Rectal smooth muscle tissue (tissue), 1 donor: ENCODE measurements around the gene CR1.
"Not testable (repeated sequence)": the region's sequence is repeated elsewhere in the genome, so short reads cannot be mapped to it uniquely, and the experiment has no call there.

Experiments
- H3K27ac ChIP-seq: one replicate; pipeline ENCODE4 v1.7.0; 2013; ENCODE audit warnings: low read depth, low read length, inconsistent platforms
- H3K27me3 ChIP-seq: one replicate; pipeline ENCODE4 v1.7.0; 2013; ENCODE audit warnings: low read length; ENCODE audit not compliant: control insufficient read depth, insufficient read depth
- H3K36me3 ChIP-seq: one replicate; pipeline ENCODE4 v1.7.0; 2013; ENCODE audit warnings: low read length; ENCODE audit not compliant: control insufficient read depth, insufficient read depth
- H3K4me1 ChIP-seq: one replicate; pipeline ENCODE4 v1.7.0; 2013; ENCODE audit warnings: low read length; ENCODE audit not compliant: control insufficient read depth, insufficient read depth
- H3K4me3 ChIP-seq: one replicate; pipeline ENCODE4 v1.7.0; 2013; ENCODE audit warnings: low read length
- H3K9ac ChIP-seq: one replicate; pipeline ENCODE4 v1.7.0; 2013; ENCODE audit warnings: low read length

CR1 gene

DNA sequence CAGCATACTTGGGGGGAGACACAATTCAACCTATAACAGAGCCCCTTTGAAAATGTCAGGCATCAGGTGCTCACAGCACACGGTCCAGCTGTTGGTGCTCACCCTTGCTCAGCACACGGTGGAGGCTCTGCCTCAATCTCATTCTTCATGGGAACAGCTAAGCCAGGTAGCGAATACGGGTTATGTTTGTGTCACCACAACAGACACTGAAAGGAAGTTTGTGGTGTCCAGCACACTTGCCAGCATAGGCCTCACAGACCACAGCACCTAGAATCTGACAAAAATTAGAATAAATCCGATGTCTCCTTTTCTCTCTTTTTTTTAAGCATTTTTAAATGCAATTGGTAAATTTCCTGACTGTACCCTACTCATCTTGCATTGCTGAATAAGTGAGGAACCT is 77.1 kb downstream of the CR1 start:
- not testable (repeated sequence) for H3K9ac ChIP-seq, H3K4me1 ChIP-seq, H3K27me3 ChIP-seq, H3K4me3 ChIP-seq, H3K27ac ChIP-seq, H3K36me3 ChIP-seq

GRCh38 chr1:207575381-207575780 is 79.4 kb downstream of the CR1 start:
- not testable (repeated sequence) for H3K36me3 ChIP-seq

GRCh38 chr1:207578796-207579435 is 83.0 kb downstream of the CR1 start:
- Histone ChIP-seq H3K4me3 (no peak overlapping the region), H3K4me1 (no peaks in the 10 kb centered on the region), H3K27ac (no peak overlapping the region), H3K27me3 (no peaks in the 10 kb centered on the region), H3K36me3 (no peaks in the 10 kb centered on the region), H3K9ac (no peak overlapping the region)

More at GRCh38 chr1:207575381-207575780, 79.4 kb downstream of the CR1 start:
- H3K4me1 ChIP-seq, H3K27me3 ChIP-seq, H3K4me3 ChIP-seq, H3K27ac ChIP-seq, H3K9ac ChIP-seq: not testable (repeated sequence)

- Histone ChIP-seq H3K27me3 (no peaks in the 10 kb centered on the region), H3K4me3 (no peak overlapping the region), H3K4me1 (no peaks in the 10 kb centered on the region), H3K9ac (no peak overlapping the region), H3K27ac (no peak overlapping the region), H3K36me3 (no peaks in the 10 kb centered on the region)
These were observed 83.5 kb downstream of the CR1 start for GRCh38 chr1:207579436-207579799.

DNA sequence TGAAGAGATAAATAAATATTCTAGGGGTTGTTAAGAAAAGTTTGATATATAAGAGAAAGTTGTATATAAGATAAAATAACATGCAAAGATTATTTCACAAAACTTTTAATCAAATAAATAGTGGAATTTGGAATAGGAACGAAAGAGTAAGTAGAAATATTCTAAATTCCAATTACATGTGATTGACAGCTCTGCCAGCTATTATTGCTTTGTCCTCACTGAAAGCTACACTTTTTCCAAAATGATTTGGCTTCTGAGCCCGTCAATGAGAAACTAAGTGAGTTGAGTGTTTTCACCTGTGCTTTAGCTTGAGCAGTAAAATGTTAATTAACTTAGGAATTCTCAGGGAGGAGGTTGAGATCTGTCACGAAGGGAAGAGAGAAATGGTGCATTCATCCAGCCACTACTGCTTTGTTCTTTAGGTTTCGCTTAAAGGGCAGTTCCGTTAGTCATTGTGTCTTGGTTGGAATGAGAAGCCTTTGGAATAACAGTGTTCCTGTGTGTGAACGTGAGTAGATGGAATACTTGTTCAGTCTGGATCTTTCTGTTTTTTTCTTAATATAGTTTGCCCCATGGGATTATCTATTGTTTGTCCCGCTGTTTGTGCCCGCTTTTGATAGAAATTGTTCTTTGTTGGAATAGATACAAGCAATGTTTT is 85.7 kb downstream of the CR1 start:
- H3K36me3 ChIP-seq = no peaks in the 10 kb centered on the region
- H3K27ac ChIP-seq = no peak overlapping the region
- no peak overlapping the region for H3K4me3 ChIP-seq
- no peaks in the 10 kb centered on the region for H3K4me1 ChIP-seq
- H3K27me3 ChIP-seq = no peaks in the 10 kb centered on the region
- H3K9ac ChIP-seq = no peak overlapping the region

GRCh38 chr1:207589506-207589905 is 93.5 kb downstream of the CR1 start:
- not testable (repeated sequence) for H3K36me3 ChIP-seq, H3K27ac ChIP-seq, H3K27me3 ChIP-seq, H3K4me3 ChIP-seq, H3K9ac ChIP-seq, H3K4me1 ChIP-seq

DNA sequence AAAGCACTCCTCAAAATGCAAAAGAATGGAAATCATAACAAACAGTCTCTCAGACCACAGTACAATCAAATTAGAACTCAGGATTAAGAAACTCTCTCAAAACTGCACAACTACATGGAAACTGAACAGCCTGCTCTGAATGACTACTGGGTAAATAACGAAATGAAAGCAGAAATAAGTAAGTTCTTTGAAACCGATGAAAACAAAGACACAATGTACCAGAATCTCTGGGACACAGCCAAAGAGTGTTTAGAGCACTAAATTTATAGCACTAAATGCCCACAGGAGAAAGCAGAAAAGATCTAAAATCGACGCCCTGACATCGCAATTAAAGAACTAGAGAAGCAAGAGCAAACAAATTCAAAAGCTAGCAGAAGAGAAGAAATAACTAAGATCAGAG is 95.2 kb downstream of the CR1 start:
- H3K4me3 ChIP-seq, H3K9ac ChIP-seq, H3K27me3 ChIP-seq, H3K4me1 ChIP-seq, H3K27ac ChIP-seq, H3K36me3 ChIP-seq: not testable (repeated sequence)

DNA sequence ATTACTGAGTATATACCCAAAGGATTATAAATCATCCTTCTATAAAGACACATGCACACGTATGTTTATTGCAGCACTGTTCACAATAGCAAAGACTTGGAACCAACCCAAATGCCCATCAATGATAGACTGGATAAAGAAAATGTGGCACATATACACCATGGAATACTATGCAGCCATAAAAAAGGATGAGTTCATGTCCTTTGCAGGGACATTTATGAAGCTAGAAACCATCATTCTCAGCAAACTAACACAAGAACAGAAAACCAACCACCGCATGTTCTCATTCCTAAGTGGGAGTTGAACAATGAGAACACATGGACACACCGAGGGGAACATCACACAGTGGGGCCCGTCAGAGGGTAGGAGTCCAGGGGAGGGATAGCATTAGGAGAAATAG is 98.1 kb downstream of the CR1 start:
- not testable (repeated sequence) for H3K9ac ChIP-seq, H3K27ac ChIP-seq, H3K4me3 ChIP-seq, H3K4me1 ChIP-seq, H3K36me3 ChIP-seq, H3K27me3 ChIP-seq

GRCh38 chr1:207603777-207604176 is 107.8 kb downstream of the CR1 start:
- H3K27ac ChIP-seq = no peak overlapping the region
- no peak overlapping the region for H3K9ac ChIP-seq
- H3K4me1 ChIP-seq = no peaks in the 10 kb centered on the region
- H3K4me3 ChIP-seq = no peak overlapping the region
- H3K36me3 ChIP-seq = no peaks in the 10 kb centered on the region
- no peaks in the 10 kb centered on the region for H3K27me3 ChIP-seq

GRCh38 chr1:207605444-207606361 is 109.7 kb downstream of the CR1 start:
- Histone ChIP-seq H3K27me3 (no peaks in the 10 kb centered on the region), H3K4me3 (no peak overlapping the region), H3K9ac (no peak overlapping the region), H3K4me1 (no peaks in the 10 kb centered on the region), H3K36me3 (no peaks in the 10 kb centered on the region), H3K27ac (no peak overlapping the region)

- H3K4me3 ChIP-seq = no peak overlapping the region
- no peaks in the 10 kb centered on the region for H3K36me3 ChIP-seq
- H3K27ac ChIP-seq = no peak overlapping the region
- H3K4me1 ChIP-seq = no peaks in the 10 kb centered on the region
- H3K27me3 ChIP-seq = no peaks in the 10 kb centered on the region
- H3K9ac ChIP-seq = no peak overlapping the region
These were observed 110.4 kb downstream of the CR1 start for GRCh38 chr1:207606362-207606755.

GRCh38 chr1:207612762-207613161 is 116.8 kb downstream of the CR1 start:
- no peak overlapping the region for H3K27ac ChIP-seq

More at GRCh38 chr1:207612762-207613161, 116.8 kb downstream of the CR1 start:
- H3K27me3 ChIP-seq = no peaks in the 10 kb centered on the region
- no peak overlapping the region for H3K4me3 ChIP-seq
- no peaks in the 10 kb centered on the region for H3K4me1 ChIP-seq
- H3K9ac ChIP-seq = no peak overlapping the region
- H3K36me3 ChIP-seq = no peaks in the 10 kb centered on the region
